Measurements from ENCODE around the gene ADAMTS2.

GRCh38 chr5:179317411-179318220 is 27.6 kb downstream of the ADAMTS2 start:
- TF ChIP-seq, protein P1, sequence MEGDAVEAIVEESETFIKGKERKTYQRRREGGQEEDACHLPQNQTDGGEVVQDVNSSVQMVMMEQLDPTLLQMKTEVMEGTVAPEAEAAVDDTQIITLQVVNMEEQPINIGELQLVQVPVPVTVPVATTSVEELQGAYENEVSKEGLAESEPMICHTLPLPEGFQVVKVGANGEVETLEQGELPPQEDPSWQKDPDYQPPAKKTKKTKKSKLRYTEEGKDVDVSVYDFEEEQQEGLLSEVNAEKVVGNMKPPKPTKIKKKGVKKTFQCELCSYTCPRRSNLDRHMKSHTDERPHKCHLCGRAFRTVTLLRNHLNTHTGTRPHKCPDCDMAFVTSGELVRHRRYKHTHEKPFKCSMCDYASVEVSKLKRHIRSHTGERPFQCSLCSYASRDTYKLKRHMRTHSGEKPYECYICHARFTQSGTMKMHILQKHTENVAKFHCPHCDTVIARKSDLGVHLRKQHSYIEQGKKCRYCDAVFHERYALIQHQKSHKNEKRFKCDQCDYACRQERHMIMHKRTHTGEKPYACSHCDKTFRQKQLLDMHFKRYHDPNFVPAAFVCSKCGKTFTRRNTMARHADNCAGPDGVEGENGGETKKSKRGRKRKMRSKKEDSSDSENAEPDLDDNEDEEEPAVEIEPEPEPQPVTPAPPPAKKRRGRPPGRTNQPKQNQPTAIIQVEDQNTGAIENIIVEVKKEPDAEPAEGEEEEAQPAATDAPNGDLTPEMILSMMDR (IDR thresholded peaks at IDR 0.05): no peak
- no peak for TF ChIP-seq POLR2A (IDR thresholded peaks at IDR 0.05)
